Measurements from ENCODE around the gene ZNF367. TPM values are rescaled to one million over a fixed set of nuclear protein-coding genes. Genes with fewer than 3 reads are reported as not detected.

ZNF367 gene
- polyA plus RNA-seq, 1 donor from 2014 or later = 2.0 TPM

DNA sequence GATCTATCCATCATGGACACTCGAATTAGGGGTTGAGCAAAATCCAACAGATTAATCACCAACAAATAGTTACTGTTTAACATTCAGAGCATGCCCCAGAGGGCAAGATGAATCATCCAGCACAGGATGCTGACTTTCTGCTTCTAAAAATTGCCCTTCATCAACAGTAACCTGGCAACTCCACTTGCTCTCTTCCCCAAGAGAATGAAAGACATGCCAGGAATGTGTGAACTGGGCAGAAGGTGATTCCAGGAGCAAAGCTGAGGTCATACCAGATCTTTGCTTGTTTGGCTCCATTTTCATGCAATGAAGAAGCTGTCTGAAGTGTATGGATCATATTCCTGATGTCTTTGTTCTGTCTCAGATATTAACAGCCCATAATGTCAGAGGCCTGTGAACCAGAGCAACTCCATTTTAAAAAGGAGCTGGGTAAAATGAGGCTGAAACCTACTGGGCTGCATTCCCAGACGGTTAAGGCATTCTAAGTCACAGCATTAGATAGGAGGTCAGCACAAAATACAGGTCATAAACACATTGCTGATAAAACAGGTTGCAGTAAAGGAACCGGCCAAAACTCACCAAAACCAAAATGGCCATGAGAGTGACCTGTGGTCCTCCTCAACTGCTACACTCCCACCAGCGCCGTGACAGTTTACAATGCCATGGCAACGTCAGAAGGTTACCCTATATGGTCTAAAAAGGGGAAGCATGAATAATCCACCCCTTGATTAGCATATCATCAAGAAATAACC lies 2.5 kb upstream of the ZNF367 start:
- Histone ChIP-seq H3K79me2 (replicated peaks; ENCODE audit: insufficient read depth, low read length) (peaks cover 3% of the 10 kb centered on the region), H3K4me2 (ENCODE audit: low read length) (no peak overlapping the region), H3K9me2 (ENCODE audit: insufficient read depth, low read length) (no peaks in the 10 kb centered on the region), H3K36me3 (ENCODE audit: insufficient read depth, low read length) (no peaks in the 10 kb centered on the region), H3K4me3 (ENCODE audit: low read length) (no peak overlapping the region), H3K9ac (ENCODE audit: low read length) (no peak overlapping the region), H3K9me3 (ENCODE audit: low read length) (no peaks in the 10 kb centered on the region), H3K27ac (ENCODE audit: low read length) (peak overlapping the region; percentile 20), H3F3A (ENCODE audit: insufficient read depth, low read length, poor library complexity, severe bottlenecking) (no peaks in the 10 kb centered on the region), H4K20me1 (ENCODE audit: insufficient read depth) (no peaks in the 10 kb centered on the region), H2AFZ (ENCODE audit: low read depth, low read length) (no peak overlapping the region), H3K27me3 (ENCODE audit: insufficient read depth, low read depth, low read length) (no peaks in the 10 kb centered on the region)
- TF ChIP-seq EZH2 (IDR thresholded peaks at IDR 0.05; ENCODE audit: borderline replicate concordance, insufficient read depth, low read length, poor library complexity, severe bottlenecking) = no peak
- TF ChIP-seq RAD21 (conservative IDR thresholded peaks at IDR 0.05) = no peak
- no peak for TF ChIP-seq POLR2AphosphoS5 (IDR thresholded peaks at IDR 0.05)
- no peak for TF ChIP-seq EP300 (conservative IDR thresholded peaks at IDR 0.05; ENCODE audit: poor library complexity, severe bottlenecking)
- no peak for TF ChIP-seq SMC3 (conservative IDR thresholded peaks at IDR 0.05; ENCODE audit: poor library complexity)
- TF ChIP-seq CTCF (IDR thresholded peaks at IDR 0.05; ENCODE audit: poor library complexity, severe bottlenecking) = no peak

- peak overlapping the region; percentile 65 for H3K4me2 ChIP-seq (ENCODE audit: low read length)
- H3K27ac ChIP-seq (ENCODE audit: low read length) = no peak overlapping the region
- TF ChIP-seq, protein P1, sequence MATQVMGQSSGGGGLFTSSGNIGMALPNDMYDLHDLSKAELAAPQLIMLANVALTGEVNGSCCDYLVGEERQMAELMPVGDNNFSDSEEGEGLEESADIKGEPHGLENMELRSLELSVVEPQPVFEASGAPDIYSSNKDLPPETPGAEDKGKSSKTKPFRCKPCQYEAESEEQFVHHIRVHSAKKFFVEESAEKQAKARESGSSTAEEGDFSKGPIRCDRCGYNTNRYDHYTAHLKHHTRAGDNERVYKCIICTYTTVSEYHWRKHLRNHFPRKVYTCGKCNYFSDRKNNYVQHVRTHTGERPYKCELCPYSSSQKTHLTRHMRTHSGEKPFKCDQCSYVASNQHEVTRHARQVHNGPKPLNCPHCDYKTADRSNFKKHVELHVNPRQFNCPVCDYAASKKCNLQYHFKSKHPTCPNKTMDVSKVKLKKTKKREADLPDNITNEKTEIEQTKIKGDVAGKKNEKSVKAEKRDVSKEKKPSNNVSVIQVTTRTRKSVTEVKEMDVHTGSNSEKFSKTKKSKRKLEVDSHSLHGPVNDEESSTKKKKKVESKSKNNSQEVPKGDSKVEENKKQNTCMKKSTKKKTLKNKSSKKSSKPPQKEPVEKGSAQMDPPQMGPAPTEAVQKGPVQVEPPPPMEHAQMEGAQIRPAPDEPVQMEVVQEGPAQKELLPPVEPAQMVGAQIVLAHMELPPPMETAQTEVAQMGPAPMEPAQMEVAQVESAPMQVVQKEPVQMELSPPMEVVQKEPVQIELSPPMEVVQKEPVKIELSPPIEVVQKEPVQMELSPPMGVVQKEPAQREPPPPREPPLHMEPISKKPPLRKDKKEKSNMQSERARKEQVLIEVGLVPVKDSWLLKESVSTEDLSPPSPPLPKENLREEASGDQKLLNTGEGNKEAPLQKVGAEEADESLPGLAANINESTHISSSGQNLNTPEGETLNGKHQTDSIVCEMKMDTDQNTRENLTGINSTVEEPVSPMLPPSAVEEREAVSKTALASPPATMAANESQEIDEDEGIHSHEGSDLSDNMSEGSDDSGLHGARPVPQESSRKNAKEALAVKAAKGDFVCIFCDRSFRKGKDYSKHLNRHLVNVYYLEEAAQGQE (IDR thresholded peaks at IDR 0.05; ENCODE audit: borderline replicate concordance) = no peak
- TF ChIP-seq EZH2 (IDR thresholded peaks at IDR 0.05; ENCODE audit: borderline replicate concordance, insufficient read depth, low read length, poor library complexity, severe bottlenecking) = no peak
- TF ChIP-seq POLR2AphosphoS5 (IDR thresholded peaks at IDR 0.05) = no peak
- TF ChIP-seq RAD21 (conservative IDR thresholded peaks at IDR 0.05) = no peak
- no peak for TF ChIP-seq EP300 (conservative IDR thresholded peaks at IDR 0.05; ENCODE audit: poor library complexity, severe bottlenecking)
- TF ChIP-seq SMC3 (conservative IDR thresholded peaks at IDR 0.05; ENCODE audit: poor library complexity) = no peak
- TF ChIP-seq TAF1 (IDR thresholded peaks at IDR 0.05; ENCODE audit: low read depth) = no peak
- peak overlapping the region; percentile 73 for H3K9ac ChIP-seq (ENCODE audit: low read length)
- H3K36me3 ChIP-seq (ENCODE audit: insufficient read depth, low read length) = no peaks in the 10 kb centered on the region
- H3K27me3 ChIP-seq (ENCODE audit: insufficient read depth, low read depth, low read length) = no peaks in the 10 kb centered on the region
- H3K79me2 ChIP-seq (replicated peaks; ENCODE audit: insufficient read depth, low read length) = peaks cover 11% of the 10 kb centered on the region
- no peaks in the 10 kb centered on the region for H3K9me3 ChIP-seq (ENCODE audit: low read length)
- peak overlapping the region; percentile 98 for H3K4me3 ChIP-seq (ENCODE audit: low read length)
- no peaks in the 10 kb centered on the region for H3F3A ChIP-seq (ENCODE audit: insufficient read depth, low read length, poor library complexity, severe bottlenecking)
- H3K9me2 ChIP-seq (ENCODE audit: insufficient read depth, low read length) = no peaks in the 10 kb centered on the region
- no peaks in the 10 kb centered on the region for H4K20me1 ChIP-seq (ENCODE audit: insufficient read depth)
- H2AFZ ChIP-seq (ENCODE audit: low read depth, low read length) = no peak overlapping the region
These were observed 1.5 kb upstream of the ZNF367 start for GRCh38 chr9:96419691-96419969.
